Stimulated activated CD8-positive, alpha-beta memory T cell treated with anti-CD3 and anti-CD28 coated beads, Interleukin-7, amount 100 ng/mL, for 48 hours (primary cell): ENCODE results near the gene DUS1L.

Experiments
- DNase-seq, 2 donors: peaks; one replicate each; pipeline ENCODE4 v3.0.0-alpha.2; 2020; ENCODE audit warnings: low read depth in 1 of 2; ENCODE audit errors: extremely low read depth in 1 of 2

The DUS1L gene

DNA sequence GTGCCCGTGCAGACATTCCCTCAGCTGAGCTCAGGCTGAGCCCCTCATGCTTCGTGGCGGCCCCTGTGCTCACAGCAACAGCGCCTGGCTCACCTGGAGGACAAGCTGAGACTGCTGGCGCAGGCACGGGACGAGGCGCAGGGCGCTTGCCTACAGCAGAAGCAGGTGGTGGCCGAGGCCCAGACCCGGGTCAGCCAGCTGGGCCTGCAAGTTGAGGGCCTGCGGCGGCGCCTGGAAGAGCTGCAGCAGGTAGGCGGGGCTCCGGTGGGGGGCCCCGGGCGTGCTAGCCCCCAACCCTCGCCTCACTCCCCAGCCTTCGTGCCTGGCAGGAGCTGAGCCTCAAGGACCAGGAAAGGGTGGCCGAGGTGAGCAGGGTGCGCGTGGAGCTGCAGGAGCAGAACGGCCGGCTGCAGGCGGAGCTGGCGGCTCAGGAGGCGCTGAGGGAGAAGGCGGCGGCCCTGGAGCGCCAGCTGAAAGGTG lies 35.6 kb downstream of the DUS1L start:
- DNase-seq = no peak

DNA sequence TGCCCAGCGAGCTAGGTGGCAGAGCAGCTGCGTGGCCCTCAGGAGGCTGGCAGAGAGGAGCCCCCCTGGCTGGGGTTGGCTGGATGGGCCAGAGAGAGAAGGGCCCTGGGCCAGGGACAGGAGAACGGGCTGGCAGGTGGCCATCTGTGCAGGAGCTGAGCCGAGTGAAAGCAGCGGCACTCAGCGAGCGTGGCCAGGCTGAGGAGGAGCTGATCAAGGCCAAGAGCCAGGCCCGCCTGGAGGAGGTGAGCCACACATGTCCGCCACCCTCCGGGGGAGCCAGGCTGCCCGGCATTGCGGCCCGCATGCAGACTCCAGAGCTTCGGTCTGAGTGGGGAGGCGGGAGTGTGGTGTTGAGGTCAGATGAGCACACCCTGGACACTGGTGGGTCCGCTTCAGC lies 36.2 kb downstream of the DUS1L start:
- DNase-seq = no peak

DNA sequence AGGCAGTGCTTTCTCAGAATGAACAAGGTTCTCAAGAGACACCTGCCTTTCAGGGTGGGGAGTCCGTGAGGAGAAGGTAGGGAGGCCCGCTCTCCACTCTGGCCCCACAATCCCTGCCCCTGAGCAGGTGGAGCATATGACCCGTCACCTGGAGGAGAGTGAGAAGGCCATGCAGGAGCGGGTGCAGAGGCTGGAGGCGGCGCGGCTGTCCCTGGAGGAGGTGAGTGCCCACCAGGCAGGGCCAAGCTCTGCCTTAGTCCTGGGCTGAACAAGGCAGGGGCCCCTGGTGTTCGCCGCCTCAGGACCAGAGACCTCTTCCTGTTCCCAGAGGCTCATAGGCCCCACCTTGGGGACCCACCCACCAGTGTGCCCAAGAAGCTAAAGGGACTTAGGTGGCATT lies 36.6 kb downstream of the DUS1L start:
- DNase-seq = no peak

DNA sequence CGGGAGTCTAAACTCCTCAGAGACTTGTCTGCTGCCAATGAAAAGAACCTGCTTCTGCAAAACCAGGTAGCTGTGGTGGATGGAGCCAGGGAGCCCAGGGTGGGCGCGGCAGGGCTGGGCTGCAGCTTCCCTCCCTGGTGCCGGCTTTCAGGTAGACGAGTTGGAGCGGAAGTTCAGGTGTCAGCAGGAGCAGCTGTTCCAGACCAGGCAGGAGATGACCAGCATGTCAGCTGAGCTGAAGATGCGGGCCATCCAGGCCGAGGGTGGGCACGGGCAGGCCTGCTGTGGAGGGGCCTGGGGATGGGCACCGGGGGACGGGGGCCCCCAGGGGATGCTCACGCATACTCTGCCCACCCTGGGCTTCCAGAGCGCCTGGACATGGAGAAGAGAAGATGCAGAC lies 37.4 kb downstream of the DUS1L start:
- DNase-seq = no peak

DNA sequence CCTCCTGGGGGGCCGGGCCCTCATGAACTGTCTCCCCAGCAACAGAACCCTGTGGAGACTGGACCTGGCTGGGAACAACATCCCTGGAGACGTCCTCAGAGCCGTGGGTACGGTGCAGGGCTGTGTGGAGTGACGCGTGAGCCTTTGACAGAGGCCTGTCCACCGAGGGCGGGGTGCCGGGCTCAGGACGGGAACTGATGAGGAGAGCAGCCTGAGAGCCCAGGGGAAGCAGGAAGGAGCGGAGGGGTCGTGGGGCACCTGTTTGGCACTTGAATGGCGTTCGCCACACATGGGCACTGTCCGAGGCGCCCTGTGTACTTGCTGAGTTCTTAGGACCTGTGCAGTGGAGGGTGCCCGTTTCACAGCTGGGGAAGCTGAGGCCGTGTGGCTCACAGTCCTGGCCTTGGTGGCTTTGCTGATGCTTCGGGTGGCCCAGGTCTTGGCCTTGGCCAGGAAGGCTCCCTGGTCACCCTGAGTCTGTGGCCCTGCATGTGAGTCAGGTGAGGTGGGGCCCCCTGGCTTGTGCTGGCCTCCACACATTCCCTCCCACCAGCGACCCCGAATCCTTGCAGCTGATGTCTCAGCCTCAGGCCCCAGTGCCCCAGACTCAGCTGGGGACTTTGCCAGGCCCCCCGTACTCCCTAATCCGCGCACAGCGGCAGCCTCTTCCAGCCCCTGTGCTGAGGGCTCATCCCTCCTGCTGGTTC lies 40.0 kb downstream of the DUS1L start:
- DNase-seq = no peak

DNA sequence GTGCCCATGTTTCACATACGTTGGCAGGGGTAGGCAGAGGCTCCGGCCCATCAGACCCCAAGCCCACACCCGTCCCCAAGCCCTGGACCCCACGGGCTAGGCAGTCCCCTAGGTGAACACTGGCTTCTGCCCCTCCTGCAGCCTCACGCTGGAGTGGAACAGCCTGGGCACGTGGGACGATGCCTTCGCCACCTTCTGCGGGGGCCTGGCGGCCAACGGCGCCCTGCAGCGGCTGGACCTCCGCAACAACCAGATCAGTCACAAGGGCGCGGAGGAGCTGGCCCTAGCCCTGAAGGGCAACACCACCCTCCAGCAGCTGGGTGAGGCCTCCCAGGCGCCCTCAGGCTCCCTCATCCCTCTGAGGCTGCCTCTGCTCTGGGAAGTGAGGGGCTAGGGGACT lies 40.7 kb downstream of the DUS1L start:
- no peak for DNase-seq

DNA sequence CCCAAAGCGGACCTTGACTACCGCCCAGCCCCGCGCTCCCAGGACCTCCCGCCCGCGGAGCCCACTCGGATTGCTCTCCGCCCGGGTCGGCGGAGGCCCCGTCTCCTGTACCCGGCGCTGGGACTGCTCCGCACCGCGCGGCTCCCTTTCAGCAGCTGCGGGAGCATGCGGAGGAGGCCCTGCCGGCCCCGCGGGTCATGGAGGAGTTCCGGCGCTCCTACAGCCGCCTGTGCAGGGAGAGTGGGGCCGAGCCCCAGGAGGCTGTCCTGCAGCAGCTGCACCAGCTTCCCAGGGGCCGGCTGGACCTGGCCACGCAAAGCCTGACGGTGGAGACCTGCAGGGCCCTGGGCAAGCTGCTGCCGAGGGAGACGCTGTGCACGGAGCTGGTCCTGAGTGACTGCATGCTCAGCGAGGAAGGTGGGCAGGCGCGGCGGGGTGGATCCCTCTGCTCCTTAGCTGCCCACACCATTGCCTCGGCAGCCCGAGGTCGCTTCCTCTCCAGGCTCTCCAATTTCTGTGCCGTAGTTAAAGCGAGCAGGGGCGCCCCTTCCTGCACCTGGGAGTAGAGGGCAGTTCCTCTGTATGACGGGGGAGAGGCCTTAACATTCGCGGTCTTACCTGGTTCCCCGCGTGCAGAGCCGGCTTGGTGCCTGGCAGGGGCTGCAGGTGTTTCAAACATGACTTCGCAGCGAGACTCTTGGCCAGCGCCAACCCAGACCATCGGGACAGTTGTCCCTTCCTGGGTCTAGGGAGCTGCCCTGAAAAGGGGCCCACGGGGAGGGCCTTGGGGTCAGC lies 42.0 kb downstream of the DUS1L start:
- DNase-seq = no peak

DNA sequence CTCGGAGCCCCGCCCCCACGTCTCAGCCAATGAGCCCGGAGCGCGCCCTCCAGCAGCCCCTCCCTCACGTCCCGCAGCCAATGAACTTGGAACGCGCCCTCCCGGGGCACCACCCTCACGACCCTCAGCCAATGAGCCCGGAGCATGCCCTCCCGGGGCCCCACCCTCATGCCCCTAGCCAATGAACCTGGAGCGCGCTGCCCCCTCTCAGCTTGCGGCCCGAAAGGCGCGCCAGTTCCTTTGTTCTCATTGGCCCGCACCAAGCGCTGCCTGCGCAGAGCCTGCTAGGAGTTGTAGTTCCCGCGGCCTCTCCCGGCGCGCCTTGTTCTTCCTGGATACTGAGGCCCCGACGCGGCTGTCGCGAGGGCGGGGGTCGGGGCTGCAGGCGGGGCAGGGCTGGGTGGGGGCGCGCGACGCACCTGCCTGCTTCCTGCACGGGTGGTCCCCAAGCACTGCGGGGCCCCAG lies 42.6 kb downstream of the DUS1L start, which contains the start of gene LRRC45:
Gene LRRC45 (plus strand): TSS at position 325 of the 466 bp plus-strand sequence. CDS start 339 bp downstream, outside the sequence.
- DNase-seq = peak; percentile 99 to 100

DNA sequence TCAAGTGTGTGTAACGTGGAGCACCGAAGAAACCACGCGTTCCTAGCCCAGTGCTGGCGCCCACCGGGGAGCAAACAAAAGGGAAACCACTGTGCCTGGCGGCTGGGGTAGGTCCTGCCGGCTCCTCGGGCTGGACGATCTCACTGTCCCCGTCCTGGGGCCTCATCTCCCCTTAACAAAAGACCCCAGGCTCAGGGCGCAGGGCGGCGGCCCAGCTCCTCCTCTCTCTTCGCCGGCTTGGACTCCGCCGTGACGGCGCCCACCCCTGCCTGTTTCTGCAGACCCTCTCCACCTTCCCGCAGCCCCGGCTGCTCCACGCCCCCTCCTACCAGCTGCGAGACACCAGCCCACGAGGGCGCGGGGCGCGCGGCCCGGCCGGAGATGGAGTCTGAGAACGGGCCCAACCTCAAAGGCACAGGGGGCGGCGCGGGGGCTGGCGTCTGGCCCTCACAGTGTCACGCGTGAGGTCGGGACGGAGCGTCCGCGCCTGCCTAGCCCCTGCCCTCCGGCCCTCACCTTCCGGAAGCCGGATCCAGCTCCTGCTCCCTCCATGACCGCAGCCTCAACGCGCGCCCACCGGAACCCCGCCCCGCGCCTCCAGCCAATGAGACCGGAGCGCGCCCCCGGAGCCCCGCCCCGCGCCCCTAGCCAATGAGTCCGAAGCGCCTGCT lies 43.2 kb downstream of the DUS1L start, which contains the start of gene CENPX:
Gene CENPX (minus strand): TSS at position 569 of the 671 bp plus-strand sequence. CDS start 17 bp downstream, at position 552.
- DNase-seq = no peak

DNA sequence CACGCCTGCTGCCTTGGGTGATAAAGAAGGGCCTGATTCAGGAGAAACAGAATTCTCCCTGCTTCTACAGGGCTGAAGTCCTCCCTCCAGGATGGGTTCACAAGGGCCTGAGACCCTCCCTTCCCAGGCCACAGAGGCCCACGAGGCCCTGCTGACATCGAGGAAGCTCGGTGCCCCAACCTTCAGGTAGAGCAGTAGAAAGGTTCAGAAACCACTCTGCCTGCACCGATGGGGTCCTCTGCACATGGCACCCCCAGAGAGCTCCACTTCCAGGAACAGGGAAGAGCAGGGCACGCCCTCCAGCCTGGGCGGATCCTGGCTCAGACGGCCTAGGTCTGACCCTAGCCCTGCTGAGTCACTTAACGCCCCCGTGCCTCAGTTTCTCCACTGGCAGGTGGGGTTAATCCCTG lies 43.7 kb downstream of the DUS1L start:
- DNase-seq = no peak

DNA sequence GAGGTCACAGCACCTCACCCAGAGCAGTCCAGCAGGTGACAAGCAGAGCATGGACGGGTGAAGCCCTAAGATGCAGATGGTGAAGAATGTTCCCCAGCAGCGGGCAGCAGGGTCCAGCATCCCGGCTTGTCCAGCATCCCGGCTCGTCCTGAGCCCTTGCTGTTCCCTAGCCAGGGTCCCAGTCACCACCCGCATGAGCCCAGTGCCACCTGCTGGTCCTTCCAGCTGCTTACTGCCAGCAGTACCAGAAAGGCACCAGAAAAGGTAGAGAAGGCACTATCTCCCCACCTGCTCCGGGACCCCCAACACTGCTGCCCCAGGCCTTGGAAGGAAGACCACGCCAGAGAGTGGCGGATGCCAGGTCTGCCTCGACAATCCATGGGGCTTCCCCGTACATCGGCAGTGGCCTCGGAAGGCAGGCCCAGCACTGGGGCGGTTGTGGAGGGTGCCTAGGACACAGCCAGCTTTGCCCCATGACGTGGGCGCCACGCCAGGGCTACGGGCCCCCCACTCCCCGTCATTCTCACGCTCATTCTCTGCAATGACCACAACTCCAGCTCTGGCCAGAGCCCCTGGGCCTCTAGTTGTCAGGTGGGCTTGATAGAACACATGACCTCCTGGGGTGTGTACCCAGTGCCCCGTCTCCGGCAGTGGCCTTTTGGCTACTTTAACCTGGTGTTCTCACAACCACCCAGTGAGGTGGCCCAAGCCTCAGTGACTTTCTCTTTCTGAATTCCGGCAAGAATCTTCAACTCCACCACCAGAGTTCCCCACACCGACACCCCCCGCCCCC lies 44.3 kb downstream of the DUS1L start:
- DNase-seq = peak in 1 of 2 donors; percentile 47

DNA sequence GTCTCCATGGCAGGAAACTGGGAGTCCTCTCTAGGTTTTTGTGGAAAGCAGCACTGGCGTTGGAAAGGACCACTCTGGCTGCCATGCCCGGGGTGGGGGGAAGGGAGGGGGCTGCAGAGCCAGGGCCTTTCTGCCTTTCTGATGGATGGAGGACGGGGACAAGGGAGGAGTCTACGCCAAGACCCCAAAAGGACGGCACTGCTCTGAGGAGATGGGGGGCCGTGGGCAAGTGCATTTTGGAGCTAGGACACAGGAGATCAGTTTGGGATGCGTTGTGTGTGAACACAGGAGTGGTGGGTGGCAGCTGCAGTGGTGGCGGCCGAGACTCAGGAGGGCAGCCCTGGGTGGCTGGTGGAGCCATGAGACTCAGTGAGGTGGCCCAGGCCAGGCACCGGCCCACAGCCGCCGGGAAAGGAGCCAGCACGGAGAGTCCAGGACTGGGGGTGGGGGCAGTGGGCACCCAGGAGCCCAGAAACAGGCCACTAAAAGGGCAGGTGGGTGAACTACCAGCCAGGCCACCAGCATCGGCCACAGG lies 45.0 kb downstream of the DUS1L start:
- DNase-seq = no peak

DNA sequence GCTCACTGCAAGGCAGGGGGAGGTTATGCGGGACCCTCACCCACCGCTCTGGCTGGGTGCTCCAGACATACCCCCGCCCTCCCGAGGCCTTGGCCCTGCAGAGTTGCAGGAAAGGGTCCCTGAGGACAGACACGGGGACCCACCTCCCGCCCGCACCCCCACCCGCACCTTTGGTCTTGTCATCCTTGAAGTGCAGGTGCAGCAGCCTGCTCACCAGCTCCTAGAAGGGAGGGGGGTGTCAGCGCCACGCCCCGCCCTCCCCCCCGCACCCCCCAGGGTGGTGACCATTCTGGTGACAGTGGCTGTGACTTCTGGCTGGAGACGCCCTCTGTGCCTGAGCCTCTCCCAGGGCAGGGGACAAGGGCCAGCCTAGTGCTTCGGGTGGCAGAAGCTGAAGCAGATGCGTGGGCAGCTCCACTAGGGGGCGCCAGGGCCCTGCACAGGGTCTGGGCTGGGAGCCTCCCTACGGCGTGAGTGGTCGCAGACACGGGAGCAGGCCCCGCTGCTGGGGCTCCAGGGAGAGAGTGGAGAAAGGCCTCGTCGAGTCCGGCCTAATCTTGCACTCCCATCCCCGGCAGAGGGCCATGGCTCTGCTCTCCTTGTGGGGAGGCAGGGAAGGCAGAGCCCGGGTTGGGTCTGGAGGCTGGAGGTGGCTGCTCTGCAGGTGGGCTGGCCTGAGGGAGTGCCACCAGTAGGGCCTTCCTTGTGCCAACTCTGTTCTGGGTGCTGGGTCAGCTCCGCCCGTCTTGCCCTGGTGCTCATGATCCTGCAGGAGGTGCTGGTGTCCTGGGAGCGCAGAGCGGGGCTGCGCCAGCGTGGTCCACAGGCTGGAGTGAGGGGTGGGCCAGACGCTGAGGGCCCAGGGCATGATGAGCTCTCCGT lies 45.7 kb downstream of the DUS1L start:
- DNase-seq = peak in 1 of 2 donors; percentile 55

DNA sequence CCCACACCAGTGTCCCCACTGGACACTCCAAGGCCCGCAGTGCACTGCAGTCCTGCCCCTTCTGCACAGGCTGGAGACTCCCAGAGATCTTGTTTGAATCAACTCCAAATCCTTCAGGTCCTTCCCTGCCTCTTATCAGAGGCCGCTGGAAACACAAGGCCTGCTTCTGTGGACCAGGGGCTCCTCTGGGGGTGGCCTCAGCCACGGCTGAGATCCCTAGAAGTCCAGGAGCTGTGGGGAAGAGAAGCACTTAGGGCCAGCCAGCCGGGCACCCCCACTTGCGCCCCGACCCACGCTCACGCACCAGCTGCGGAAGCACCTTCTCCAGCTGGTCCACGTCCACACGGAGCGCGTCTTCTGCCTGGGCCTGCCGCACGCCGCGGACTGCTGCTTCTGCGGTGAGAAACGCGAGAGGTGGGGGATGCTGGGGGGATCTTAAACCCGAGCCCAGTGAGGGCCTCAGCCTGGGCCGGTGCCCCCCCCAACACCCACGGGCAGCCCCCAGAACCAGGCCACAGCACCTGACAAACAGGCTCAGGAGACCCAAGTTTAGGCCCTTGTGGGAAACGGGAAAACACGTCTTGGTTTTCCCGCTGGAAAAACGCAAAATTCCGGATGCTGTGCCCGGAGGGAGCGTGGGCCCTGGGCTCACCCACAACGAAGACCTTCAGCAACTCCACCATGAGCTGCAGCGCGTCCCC lies 46.5 kb downstream of the DUS1L start:
- no peak for DNase-seq

DNA sequence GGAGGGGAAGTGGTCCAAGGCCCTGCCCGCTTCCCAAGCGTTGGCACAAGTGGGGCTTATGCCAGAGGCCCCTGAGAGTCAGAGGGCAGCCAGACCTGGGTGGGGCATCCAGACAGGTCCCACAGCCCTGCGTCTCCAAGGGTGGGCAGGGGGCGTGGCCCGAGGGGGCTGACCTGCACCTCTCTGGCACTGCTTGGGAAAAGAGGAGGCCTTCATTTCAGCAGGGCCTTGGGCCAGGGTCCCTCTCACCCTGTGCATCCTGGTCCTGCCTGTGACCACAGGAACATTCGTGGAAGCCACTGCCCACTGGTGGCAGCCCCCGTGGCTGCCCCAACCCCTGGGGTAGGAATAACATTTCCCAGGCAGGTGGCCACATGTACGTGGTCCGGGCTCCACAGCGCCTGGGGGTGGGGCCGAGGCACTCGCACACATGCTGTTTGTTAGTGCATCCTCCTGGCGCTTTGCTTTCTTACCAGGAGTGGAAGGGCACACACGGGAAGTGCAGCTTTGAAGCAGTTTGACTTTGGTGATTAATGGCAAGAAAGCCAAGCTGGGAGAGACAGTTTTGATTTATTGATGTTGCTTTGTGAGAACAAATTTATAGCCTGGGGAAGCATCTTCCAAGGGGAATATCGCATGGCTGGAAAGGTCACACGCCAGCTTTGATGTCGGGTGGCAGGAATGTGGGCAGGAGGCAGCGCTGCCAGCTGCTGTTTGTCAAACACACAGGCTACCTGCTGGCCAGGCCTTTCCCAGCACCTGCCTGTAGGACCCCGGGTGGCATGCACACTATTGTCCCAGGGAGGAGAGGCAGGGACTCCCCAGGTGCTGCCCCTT lies 47.2 kb downstream of the DUS1L start:
- no peak for DNase-seq

DNA sequence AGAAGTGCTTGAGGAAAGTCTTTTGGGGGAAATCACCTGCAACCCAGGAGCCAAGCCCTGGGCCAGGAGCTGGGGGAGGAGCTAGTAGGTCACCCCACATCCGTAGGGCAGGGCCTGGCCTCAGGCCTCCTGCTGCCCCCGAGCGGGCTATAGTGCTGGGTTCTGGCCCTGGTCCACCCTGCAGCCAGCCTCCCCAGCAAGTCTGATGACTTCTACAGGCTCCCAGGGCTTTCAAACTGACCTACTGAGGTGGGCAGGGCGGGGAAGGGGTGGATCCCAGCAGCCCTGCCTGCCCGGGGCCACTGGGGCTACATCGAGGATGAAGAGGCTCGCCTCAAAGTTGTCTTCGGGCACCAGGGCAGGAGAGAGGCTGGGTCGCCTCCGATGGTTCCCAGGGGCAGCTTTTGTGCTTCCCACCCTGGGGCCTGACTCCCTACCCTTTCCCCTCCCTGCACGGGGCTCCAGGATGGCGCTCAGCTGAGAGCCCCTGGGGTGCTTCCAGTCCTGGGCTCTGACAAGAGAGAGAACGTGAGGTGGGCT lies 47.9 kb downstream of the DUS1L start:
- DNase-seq = no peak

DNA sequence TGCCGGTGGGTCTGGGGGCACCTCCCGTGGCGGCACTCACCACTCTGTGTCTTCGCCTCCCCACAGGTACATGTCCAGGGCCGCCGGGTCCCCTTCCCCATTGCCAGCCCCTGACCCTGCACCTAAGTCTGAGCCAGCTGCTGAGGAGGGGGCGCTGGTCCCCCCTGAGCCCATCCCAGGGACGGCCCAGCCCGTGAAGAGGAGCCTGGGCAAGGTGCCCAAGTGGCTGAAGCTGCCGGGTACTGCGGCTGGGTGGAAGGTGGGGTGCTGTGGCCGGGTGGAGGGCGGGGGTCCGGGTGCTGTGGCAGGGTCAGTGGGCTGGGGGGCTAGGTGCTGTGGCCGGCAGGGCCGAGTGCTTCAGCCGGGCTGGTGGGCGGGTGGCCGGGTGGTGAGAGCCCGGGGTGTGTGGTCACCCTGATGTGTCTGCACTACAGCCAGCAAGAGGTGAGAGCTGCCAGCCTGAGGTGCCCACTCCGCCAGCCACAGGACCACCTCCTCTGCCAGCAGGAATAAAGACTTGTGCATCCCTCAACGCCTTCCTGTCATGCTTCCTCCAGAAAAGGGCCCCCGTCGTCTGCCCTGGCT lies 48.6 kb downstream of the DUS1L start:
- DNase-seq = no peak
